ENCODE measurements around the gene TRIM33. TPM values are rescaled to one million over a fixed set of nuclear protein-coding genes. Genes with fewer than 3 reads are reported as not detected.
A peak's percentile ranks its signal among the peaks of the same experiment; 100 is the strongest.

Gene TRIM33
- total RNA-seq, 1 donor from 2014 or later: 72.3 TPM

- TF ChIP-seq CTCF (IDR thresholded peaks at IDR 0.05; ENCODE audit: unreplicated experiment): no peak
- no peaks in the 10 kb centered on the region for H3K27me3 Mint-ChIP-seq (ENCODE audit: low read depth)
- peak overlapping the region; percentile 17 for H3K4me3 Mint-ChIP-seq
- no peaks in the 10 kb centered on the region for H3K9me3 Mint-ChIP-seq
- H3K4me1 Mint-ChIP-seq: peaks cover 16% of the 10 kb centered on the region
- H3K27ac Mint-ChIP-seq: peak overlapping the region; percentile 83
- H3K36me3 Mint-ChIP-seq: no peaks in the 10 kb centered on the region
- DNase-seq (ENCODE audit: low spot score in 2 of 2, unreplicated experiment in 2 of 2): no peak
These were observed 29.8 kb upstream of the TRIM33 start for GRCh38 chr1:114540821-114541220.

GRCh38 chr1:114540272-114540671 is 29.3 kb upstream of the TRIM33 start:
- Mint-ChIP-seq H3K27ac (peak overlapping the region; percentile 83), H3K4me1 (peaks cover 15% of the 10 kb centered on the region), H3K4me3 (peak overlapping the region; percentile 17), H3K9me3 (no peaks in the 10 kb centered on the region), H3K27me3 (ENCODE audit: low read depth) (no peaks in the 10 kb centered on the region), H3K36me3 (no peaks in the 10 kb centered on the region)
- no peak for DNase-seq (ENCODE audit: low spot score in 2 of 2, unreplicated experiment in 2 of 2)
- no peak for TF ChIP-seq CTCF (IDR thresholded peaks at IDR 0.05; ENCODE audit: unreplicated experiment)

- H3K4me1 Mint-ChIP-seq: peaks cover 11% of the 10 kb centered on the region
- H3K4me3 Mint-ChIP-seq: no peak overlapping the region
- H3K27ac Mint-ChIP-seq: no peak overlapping the region
- H3K27me3 Mint-ChIP-seq (ENCODE audit: low read depth): no peaks in the 10 kb centered on the region
- H3K9me3 Mint-ChIP-seq: no peaks in the 10 kb centered on the region
- no peaks in the 10 kb centered on the region for H3K36me3 Mint-ChIP-seq
- no peak for DNase-seq (ENCODE audit: low spot score in 2 of 2, unreplicated experiment in 2 of 2)
- no peak for TF ChIP-seq CTCF (IDR thresholded peaks at IDR 0.05; ENCODE audit: unreplicated experiment)
These were observed 25.0 kb upstream of the TRIM33 start for GRCh38 chr1:114536043-114536442.

DNA sequence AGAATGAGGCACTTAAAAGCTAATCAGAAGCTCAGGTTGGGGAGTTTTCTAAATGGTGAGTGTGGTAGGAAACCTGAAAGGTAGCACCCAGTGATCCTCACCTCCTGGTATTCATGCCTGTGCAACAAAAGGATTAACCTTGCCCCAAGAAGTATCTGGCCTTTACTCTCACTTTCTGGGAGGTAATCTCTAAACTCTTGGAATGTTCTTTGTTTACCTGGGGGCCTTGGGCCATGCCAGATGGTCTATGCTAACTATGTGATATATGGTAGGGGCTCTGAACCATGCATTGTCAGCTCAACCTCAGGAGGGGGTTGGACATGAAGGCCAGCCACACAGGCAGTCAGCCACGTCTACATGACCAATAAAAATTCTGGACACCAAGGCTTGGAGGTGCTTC is 24.4 kb upstream of the TRIM33 start:
- H3K4me3 Mint-ChIP-seq: no peak overlapping the region
- no peaks in the 10 kb centered on the region for H3K27me3 Mint-ChIP-seq (ENCODE audit: low read depth)

DNA sequence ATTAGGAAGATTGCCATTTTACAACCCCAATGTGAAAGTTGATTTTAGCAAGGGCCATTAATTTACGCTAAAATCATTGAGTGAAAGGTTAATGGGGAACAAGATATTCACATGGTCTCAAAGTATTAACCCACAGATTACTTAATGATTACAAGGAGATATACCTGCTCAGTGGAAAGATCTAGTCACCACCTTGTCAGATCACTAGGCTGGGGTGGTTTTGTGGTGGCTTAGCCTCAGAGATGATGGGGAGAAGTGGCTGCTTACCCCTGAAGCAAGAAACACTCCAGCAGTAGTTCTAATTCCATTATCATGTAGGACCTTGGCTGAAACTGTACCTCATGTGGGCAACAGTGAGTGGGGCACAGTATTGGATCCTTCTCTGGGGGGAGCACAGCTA is 20.1 kb upstream of the TRIM33 start:
- peaks cover 2% of the 10 kb centered on the region for H3K4me1 Mint-ChIP-seq
- H3K4me3 Mint-ChIP-seq: no peak overlapping the region
- no peaks in the 10 kb centered on the region for H3K36me3 Mint-ChIP-seq
- H3K9me3 Mint-ChIP-seq: no peaks in the 10 kb centered on the region
- DNase-seq (ENCODE audit: low spot score in 2 of 2, unreplicated experiment in 2 of 2): no peak
- no peaks in the 10 kb centered on the region for H3K27me3 Mint-ChIP-seq (ENCODE audit: low read depth)
- TF ChIP-seq CTCF (IDR thresholded peaks at IDR 0.05; ENCODE audit: unreplicated experiment): no peak
- no peak overlapping the region for H3K27ac Mint-ChIP-seq

More for the DNA sequence above, 24.4 kb upstream of the TRIM33 start:
- H3K27ac Mint-ChIP-seq: no peak overlapping the region
- DNase-seq (ENCODE audit: low spot score in 2 of 2, unreplicated experiment in 2 of 2): no peak
- no peaks in the 10 kb centered on the region for H3K9me3 Mint-ChIP-seq
- no peaks in the 10 kb centered on the region for H3K36me3 Mint-ChIP-seq
- H3K4me1 Mint-ChIP-seq: peaks cover 5% of the 10 kb centered on the region
- no peak for TF ChIP-seq CTCF (IDR thresholded peaks at IDR 0.05; ENCODE audit: unreplicated experiment)

GRCh38 chr1:114530224-114530623 is 19.2 kb upstream of the TRIM33 start:
- no peak overlapping the region for H3K27ac Mint-ChIP-seq
- H3K36me3 Mint-ChIP-seq: no peaks in the 10 kb centered on the region
- no peak overlapping the region for H3K4me3 Mint-ChIP-seq
- H3K4me1 Mint-ChIP-seq: no peaks in the 10 kb centered on the region
- no peak for DNase-seq (ENCODE audit: low spot score in 2 of 2, unreplicated experiment in 2 of 2)
- TF ChIP-seq CTCF (IDR thresholded peaks at IDR 0.05; ENCODE audit: unreplicated experiment): no peak
- H3K9me3 Mint-ChIP-seq: no peaks in the 10 kb centered on the region
- H3K27me3 Mint-ChIP-seq (ENCODE audit: low read depth): no peaks in the 10 kb centered on the region

Data from mesothelial cell of epicardium (in vitro differentiated cells).